GM10266 (cell line): ENCODE measurements around the gene CDKAL1.
"Not testable (repeated sequence)": the region's sequence is repeated elsewhere in the genome, so short reads cannot be mapped to it uniquely, and the experiment has no call there.

Experiments used
- DNase-seq: peaks from one replicate; pipeline ENCODE4 v3.0.0; 2012; ENCODE audit errors: extremely low spot score
- CTCF ChIP-seq: IDR thresholded peaks from 2 replicates; pipeline ENCODE4 v1.5.1; 2012; ENCODE audit warnings: mild to moderate bottlenecking, low read depth; ENCODE audit not compliant: control insufficient read depth, insufficient read depth; ENCODE audit errors: missing control alignments

CDKAL1 gene

GRCh38 chr6:20600831-20601230 is 66.6 kb downstream of the CDKAL1 start:
- no peak for DNase-seq
- TF ChIP-seq CTCF, result no peak

- no peak for DNase-seq
- TF ChIP-seq CTCF, result no peak
These were observed 69.9 kb downstream of the CDKAL1 start for GRCh38 chr6:20604159-20604558.

- no peak for TF ChIP-seq CTCF
- DNase-seq, result no peak
These were observed 70.8 kb downstream of the CDKAL1 start for GRCh38 chr6:20605061-20605460.

- no peak for TF ChIP-seq CTCF
- DNase-seq, result no peak
These were observed 71.3 kb downstream of the CDKAL1 start for GRCh38 chr6:20605581-20605980.

GRCh38 chr6:20606831-20607230 is 72.6 kb downstream of the CDKAL1 start:
- TF ChIP-seq CTCF, result no peak
- no peak for DNase-seq

- TF ChIP-seq CTCF, result no peak
- no peak for DNase-seq
These were observed 74.1 kb downstream of the CDKAL1 start for GRCh38 chr6:20608356-20608755.

- TF ChIP-seq CTCF, result no peak
- DNase-seq, result no peak
These were observed 74.6 kb downstream of the CDKAL1 start for GRCh38 chr6:20608905-20609304.

- not testable (repeated sequence) for DNase-seq
These were observed 75.7 kb downstream of the CDKAL1 start for GRCh38 chr6:20609924-20610323.
